H9 (cell line): Measurements from ENCODE around the gene FAM83C. TPM values are rescaled to one million over a fixed set of nuclear protein-coding genes. Genes with fewer than 3 reads are reported as not detected.
A peak's percentile ranks its signal among the peaks of the same experiment; 100 is the strongest.

Source experiments
- DNase-seq: peaks from one replicate; pipeline ENCODE4 v3.0.0-alpha.2; 2017
- H2AFZ ChIP-seq: one replicate; pipeline ENCODE4 v1.6.1; 2013; ENCODE audit warnings: mild to moderate bottlenecking, low read length, control low read depth, moderate library complexity
- H2AK5ac ChIP-seq: 2 replicates; pipeline ENCODE4 v1.6.1; 2013; ENCODE audit warnings: low read length, control low read depth, mixed read lengths; ENCODE audit not compliant: insufficient read length
- H2BK120ac ChIP-seq: one replicate; pipeline ENCODE4 v1.6.1; 2013; ENCODE audit warnings: low read depth, mild to moderate bottlenecking, low read length, control low read depth, inconsistent platforms; ENCODE audit not compliant: poor library complexity, severe bottlenecking
- H2BK12ac ChIP-seq: 2 replicates; pipeline ENCODE4 v1.6.1; 2013; ENCODE audit warnings: low read length, control low read depth, mixed read lengths, low read depth; ENCODE audit not compliant: insufficient read length
- H2BK15ac ChIP-seq: 2 replicates; pipeline ENCODE4 v1.6.1; 2013; ENCODE audit warnings: low read depth, low read length, control low read depth
- H2BK20ac ChIP-seq: one replicate; pipeline ENCODE4 v1.6.1; 2013; ENCODE audit warnings: low read depth, mild to moderate bottlenecking, low read length, control low read depth, inconsistent platforms; ENCODE audit not compliant: poor library complexity, severe bottlenecking
- H2BK5ac ChIP-seq: 2 replicates; pipeline ENCODE4 v1.6.1; 2013; ENCODE audit warnings: low read length, control low read depth, mixed read lengths; ENCODE audit not compliant: insufficient read length
- H3K14ac ChIP-seq: 2 replicates; pipeline ENCODE4 v1.6.1; 2013; ENCODE audit warnings: low read length, control low read depth; ENCODE audit not compliant: insufficient read depth
- H3K18ac ChIP-seq: 2 replicates; pipeline ENCODE4 v1.6.1; 2013; ENCODE audit warnings: low read depth, mild to moderate bottlenecking, mixed read lengths, low read length, control low read depth; ENCODE audit not compliant: insufficient read length
- H3K23ac ChIP-seq: 2 replicates; pipeline ENCODE4 v1.6.1; 2013; ENCODE audit warnings: low read length, control low read depth, mixed read lengths, low read depth; ENCODE audit not compliant: insufficient read length
- H3K23me2 ChIP-seq: 2 replicates; pipeline ENCODE4 v1.6.1; 2013; ENCODE audit warnings: low read depth, mild to moderate bottlenecking, mixed read lengths, low read length, control low read depth; ENCODE audit not compliant: insufficient read length, poor library complexity, severe bottlenecking
- H3K27ac ChIP-seq: 2 replicates; pipeline ENCODE4 v1.5.1; 2013; ENCODE audit warnings: low read length, control low read depth, mixed read lengths, low read depth; ENCODE audit not compliant: insufficient read length
- H3K27me3 ChIP-seq: 2 replicates; pipeline ENCODE4 v1.6.1; 2013; ENCODE audit warnings: low read length, control low read depth, inconsistent platforms; ENCODE audit not compliant: insufficient read depth
- H3K4ac ChIP-seq: 2 replicates; pipeline ENCODE4 v1.6.1; 2013; ENCODE audit warnings: low read depth, mild to moderate bottlenecking, control low read depth, inconsistent platforms, low read length, moderate library complexity
- H3K4me1 ChIP-seq: 2 replicates; pipeline ENCODE4 v1.6.1; 2013; ENCODE audit warnings: low read length, control low read depth, inconsistent platforms; ENCODE audit not compliant: insufficient read depth
- H3K4me2 ChIP-seq: 2 replicates; pipeline ENCODE4 v1.6.1; 2013; ENCODE audit warnings: low read length, control low read depth, mixed read lengths; ENCODE audit not compliant: insufficient read length, insufficient read depth
- H3K56ac ChIP-seq: 2 replicates; pipeline ENCODE4 v1.6.1; 2013; ENCODE audit warnings: low read depth, mild to moderate bottlenecking, mixed read lengths, low read length, control low read depth; ENCODE audit not compliant: insufficient read length
- H3K79me1 ChIP-seq: 2 replicates; pipeline ENCODE4 v1.6.1; 2013; ENCODE audit warnings: low read depth, mild to moderate bottlenecking, moderate library complexity, low read length, control low read depth, inconsistent platforms; ENCODE audit not compliant: insufficient read depth, poor library complexity, severe bottlenecking
- H3K79me2 ChIP-seq: 2 replicates; pipeline ENCODE4 v1.6.1; 2013; ENCODE audit warnings: low read length, control low read depth, inconsistent platforms; ENCODE audit not compliant: insufficient read depth
- H3K9ac ChIP-seq: 2 replicates; pipeline ENCODE4 v1.6.1; 2013; ENCODE audit warnings: low read length, control low read depth, mixed read lengths; ENCODE audit not compliant: insufficient read length; ENCODE audit errors: extremely low read depth
- H3K9me3 ChIP-seq: one replicate; pipeline ENCODE4 v1.6.1; 2013; ENCODE audit warnings: low read depth, low read length, inconsistent platforms; ENCODE audit not compliant: control insufficient read depth
- H3T11ph ChIP-seq: one replicate; pipeline ENCODE4 v1.6.1; 2013; ENCODE audit warnings: mild to moderate bottlenecking, low read length, control low read depth, inconsistent platforms
- H4K20me1 ChIP-seq: one replicate; pipeline ENCODE4 v1.6.1; 2013; ENCODE audit not compliant: control insufficient read depth, insufficient read length, insufficient read depth
- H4K5ac ChIP-seq: 2 replicates; pipeline ENCODE4 v1.6.1; 2013; ENCODE audit warnings: low read depth, mild to moderate bottlenecking, mixed read lengths, low read length, control low read depth; ENCODE audit not compliant: insufficient read length
- H4K8ac ChIP-seq: replicated peaks from 2 replicates; pipeline ENCODE4 v1.6.1; 2013; ENCODE audit warnings: low read length, control low read depth, mixed read lengths, low read depth; ENCODE audit not compliant: insufficient read length
- H4K91ac ChIP-seq: 2 replicates; pipeline ENCODE4 v1.6.1; 2013; ENCODE audit warnings: low read depth, mild to moderate bottlenecking, moderate library complexity, mixed read lengths, low read length, control low read depth; ENCODE audit not compliant: insufficient read length
- H3K27ac Mint-ChIP-seq, 3 experiments: 2 replicates in 2 of 3; 3 replicates in 1 of 3; pipeline ENCODE4 v1.8.0; 2020 to 2021; ENCODE audit warnings: mixed read lengths in 3 of 3, mild to moderate bottlenecking in 1 of 3, moderate library complexity in 1 of 3
- H3K27me3 Mint-ChIP-seq: 2 replicates; pipeline ENCODE4 v1.8.0; 2021; ENCODE audit warnings: low read depth, mild to moderate bottlenecking, moderate library complexity, mixed read lengths
- H3K36me3 Mint-ChIP-seq, 3 experiments: 2 replicates in 2 of 3; 3 replicates in 1 of 3; pipeline ENCODE4 v1.8.0; 2020 to 2021; ENCODE audit warnings: low read depth in 3 of 3, mixed read lengths in 3 of 3; ENCODE audit not compliant: insufficient read depth in 1 of 3
- H3K4me1 Mint-ChIP-seq, 2 experiments: 2 replicates each; pipeline ENCODE4 v1.8.0; 2020; ENCODE audit warnings: mixed read lengths in 2 of 2
- H3K4me3 Mint-ChIP-seq, 2 experiments: 2 replicates in 1 of 2; 3 replicates in 1 of 2; pipeline ENCODE4 v1.8.0; 2020 to 2021; ENCODE audit warnings: mild to moderate bottlenecking in 2 of 2, mixed read lengths in 2 of 2, moderate library complexity in 1 of 2
- H3K9me3 Mint-ChIP-seq, 2 experiments: 2 replicates in 1 of 2; 3 replicates in 1 of 2; pipeline ENCODE4 v1.8.0; 2020; ENCODE audit warnings: mild to moderate bottlenecking in 2 of 2, mixed read lengths in 2 of 2, moderate library complexity in 1 of 2
- WGBS: extraction: QIAGEN DNeasy Blood & Tissue Kit; methylation state at CpG from one replicate; pipeline ENCODE4 v1.1.7; 2013; ENCODE audit warnings: missing lambda C conversion rate, low lambda C conversion rate, mixed read lengths; ENCODE audit not compliant: insufficient read length; ENCODE audit errors: extremely low coverage; 5-methylcytosine and 5-hydroxymethylcytosine counted together
- total RNA-seq: library from RNA; stranded (reverse); gene quantifications from 2 replicates; pipeline ENCODE4 v1.2.1, GENCODE V29; 2021
- TF ChIP-seq, protein P1 (sequence below): fragments of 200-600 bp; sonication (generic); conservative IDR thresholded peaks from 3 replicates; pipeline ENCODE4 v1.8.0; 2021; ENCODE audit warnings: antibody characterized with exemption, mild to moderate bottlenecking

FAM83C gene
- total RNA-seq, 1 experiment from 2014 or later, result not detected

DNA sequence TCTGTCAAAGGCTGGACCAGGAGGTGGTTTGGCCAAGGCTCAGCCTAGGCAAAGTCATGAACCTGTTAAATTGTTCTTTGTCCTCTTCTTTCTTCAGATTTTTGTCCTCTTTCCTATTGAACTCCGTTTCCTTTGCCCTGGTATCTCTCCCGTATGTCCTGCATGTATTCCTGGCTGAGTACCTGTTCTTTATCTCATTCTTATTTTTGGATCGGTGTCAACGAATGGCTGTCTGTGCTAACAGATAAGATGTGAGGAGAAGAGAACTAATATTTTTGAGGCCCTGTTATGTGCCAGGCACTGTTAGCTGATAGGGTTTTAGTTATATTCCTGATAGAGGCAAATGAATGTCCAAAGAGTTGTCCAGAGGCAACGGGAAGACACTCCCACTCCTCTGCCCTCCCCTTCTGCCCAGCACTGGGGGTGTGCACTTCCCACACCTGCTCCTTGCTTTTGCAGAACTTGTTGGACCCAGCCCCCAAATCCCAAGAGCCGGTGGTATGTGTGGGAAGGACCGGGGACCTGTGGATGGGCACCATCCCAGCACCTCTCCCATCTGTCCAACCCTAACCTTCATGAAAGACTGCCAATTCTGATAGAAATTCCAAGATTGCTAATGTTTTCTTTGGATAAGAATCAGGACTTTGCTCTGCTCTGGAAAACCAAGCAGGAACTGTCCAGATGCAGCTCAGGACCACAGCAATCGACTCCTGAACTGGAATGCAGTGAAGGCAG, 34.9 kb downstream of the FAM83C start:
- no peak overlapping the region for H3K4me2 ChIP-seq
- no peak overlapping the region for H3K4ac ChIP-seq
- WGBS, result no CpG with 5 or more reads among the region's 8 CpGs
- no peaks in the 10 kb centered on the region; a peak in 1 of 5 replicates for H3K9me3 Mint-ChIP-seq
- no peaks in the 10 kb centered on the region for H4K20me1 ChIP-seq
- H3K9ac ChIP-seq, result no peak overlapping the region
- no peak overlapping the region for H3K4me3 Mint-ChIP-seq
- H3K14ac ChIP-seq, result no peak overlapping the region
- H2AFZ ChIP-seq, result no peak overlapping the region
- H2AK5ac ChIP-seq, result peak overlapping the region; percentile 13
- no peak overlapping the region for H4K5ac ChIP-seq
- H3K27me3 ChIP-seq, result no peaks in the 10 kb centered on the region
- H3K4me1 ChIP-seq, result peaks cover 5% of the 10 kb centered on the region; the same call in 1 of the 2 replicates
- no peaks in the 10 kb centered on the region for H3K79me2 ChIP-seq
- no peak overlapping the region for H2BK5ac ChIP-seq
- peaks cover 51% of the 10 kb centered on the region in 2 experiments for H3K4me1 Mint-ChIP-seq
- no peak overlapping the region for H3K23ac ChIP-seq
- no peaks in the 10 kb centered on the region for H3K23me2 ChIP-seq
- no peak for DNase-seq
- no peak overlapping the region for H2BK120ac ChIP-seq
- no peak overlapping the region for H3K18ac ChIP-seq
- H3K36me3 Mint-ChIP-seq, result peaks cover 0 to 48% (median 32%) of the 10 kb centered on the region in 3 experiments; a peak in 4 of 7 replicates
- no peak overlapping the region for H2BK12ac ChIP-seq
- no peak overlapping the region for H4K8ac ChIP-seq
- no peaks in the 10 kb centered on the region; the same call in 1 of the 2 replicates for H3K27me3 Mint-ChIP-seq
- no peak overlapping the region for H4K91ac ChIP-seq
- H3K27ac Mint-ChIP-seq, result peak overlapping the region in 1 of 3 experiments; percentile 90; a peak in 2 of 7 replicates
- H3K9me3 ChIP-seq, result no peaks in the 10 kb centered on the region
- H2BK15ac ChIP-seq, result no peak overlapping the region
- no peak overlapping the region for H3T11ph ChIP-seq
- TF ChIP-seq, protein P1, sequence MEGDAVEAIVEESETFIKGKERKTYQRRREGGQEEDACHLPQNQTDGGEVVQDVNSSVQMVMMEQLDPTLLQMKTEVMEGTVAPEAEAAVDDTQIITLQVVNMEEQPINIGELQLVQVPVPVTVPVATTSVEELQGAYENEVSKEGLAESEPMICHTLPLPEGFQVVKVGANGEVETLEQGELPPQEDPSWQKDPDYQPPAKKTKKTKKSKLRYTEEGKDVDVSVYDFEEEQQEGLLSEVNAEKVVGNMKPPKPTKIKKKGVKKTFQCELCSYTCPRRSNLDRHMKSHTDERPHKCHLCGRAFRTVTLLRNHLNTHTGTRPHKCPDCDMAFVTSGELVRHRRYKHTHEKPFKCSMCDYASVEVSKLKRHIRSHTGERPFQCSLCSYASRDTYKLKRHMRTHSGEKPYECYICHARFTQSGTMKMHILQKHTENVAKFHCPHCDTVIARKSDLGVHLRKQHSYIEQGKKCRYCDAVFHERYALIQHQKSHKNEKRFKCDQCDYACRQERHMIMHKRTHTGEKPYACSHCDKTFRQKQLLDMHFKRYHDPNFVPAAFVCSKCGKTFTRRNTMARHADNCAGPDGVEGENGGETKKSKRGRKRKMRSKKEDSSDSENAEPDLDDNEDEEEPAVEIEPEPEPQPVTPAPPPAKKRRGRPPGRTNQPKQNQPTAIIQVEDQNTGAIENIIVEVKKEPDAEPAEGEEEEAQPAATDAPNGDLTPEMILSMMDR, result no peak
- H2BK20ac ChIP-seq, result no peak overlapping the region
- H3K27ac ChIP-seq, result no peak overlapping the region
- no peak overlapping the region for H3K56ac ChIP-seq
- H3K79me1 ChIP-seq, result no peaks in the 10 kb centered on the region
